BJ (cell line): ENCODE measurements around the gene DTYMK. TPM values are rescaled to one million over a fixed set of nuclear protein-coding genes. Genes with fewer than 3 reads are reported as not detected.
A peak's percentile ranks its signal among the peaks of the same experiment; 100 is the strongest.

Experiments
- CTCF ChIA-PET: fragments of 350-600 bp; formaldehyde crosslinking; extraction: SDS; loops from one replicate; lab custom pipeline; 2021; ENCODE audit warnings: antibody characterized with exemption, inconsistent platforms; lab: Yijun Ruan, JAX
- POLR2A ChIA-PET: fragments of 300-600 bp; sonication (Branson Sonifier 250); formaldehyde crosslinking; extraction: SDS; loops from one replicate; lab custom pipeline; 2021; ENCODE audit warnings: antibody characterized with exemption; lab: Charles Lee
- DNase-seq: peaks from one replicate; pipeline ENCODE4 v3.0.0-alpha.2; 2011; ENCODE audit warnings: low read depth
- H3K27me3 ChIP-seq: 2 replicates; pipeline ENCODE4 v1.6.0; 2011; ENCODE audit warnings: low read length; ENCODE audit not compliant: control insufficient read depth, insufficient read depth
- H3K36me3 ChIP-seq: 2 replicates; pipeline ENCODE4 v1.5.1; 2011; ENCODE audit warnings: low read length; ENCODE audit not compliant: control insufficient read depth, insufficient read depth
- H3K4me3 ChIP-seq: 2 replicates; pipeline ENCODE4 v1.5.1; 2011; ENCODE audit warnings: low read depth, mild to moderate bottlenecking, control low read depth, low read length
- CTCF ChIP-seq: IDR thresholded peaks from 2 replicates; pipeline ENCODE4 v1.5.1; 2011; ENCODE audit warnings: low read depth, mild to moderate bottlenecking, control low read depth, inconsistent platforms, low read length, moderate library complexity; ENCODE audit not compliant: insufficient read depth
- polyA minus RNA-seq: library from RNA; depleted of rRNA, polyadenylated mRNA; stranded (reverse); fragments of >200 nt; gene quantifications from 2 replicates; pipeline ENCODE4 v1.2.3, GENCODE V29; 2011; rRNA and poly(A)+ RNA removed
- polyA plus RNA-seq: library from polyadenylated mRNA; depleted of rRNA; stranded (reverse); fragments of >200 nt; gene quantifications from 2 replicates; pipeline ENCODE4 v1.2.3, GENCODE V29; 2011; rRNA removed

Gene DTYMK
- 29.6 and 43.8 TPM in 2 replicates for polyA plus RNA-seq
- 9.9 and 13.1 TPM in 2 replicates for polyA minus RNA-seq

DNA sequence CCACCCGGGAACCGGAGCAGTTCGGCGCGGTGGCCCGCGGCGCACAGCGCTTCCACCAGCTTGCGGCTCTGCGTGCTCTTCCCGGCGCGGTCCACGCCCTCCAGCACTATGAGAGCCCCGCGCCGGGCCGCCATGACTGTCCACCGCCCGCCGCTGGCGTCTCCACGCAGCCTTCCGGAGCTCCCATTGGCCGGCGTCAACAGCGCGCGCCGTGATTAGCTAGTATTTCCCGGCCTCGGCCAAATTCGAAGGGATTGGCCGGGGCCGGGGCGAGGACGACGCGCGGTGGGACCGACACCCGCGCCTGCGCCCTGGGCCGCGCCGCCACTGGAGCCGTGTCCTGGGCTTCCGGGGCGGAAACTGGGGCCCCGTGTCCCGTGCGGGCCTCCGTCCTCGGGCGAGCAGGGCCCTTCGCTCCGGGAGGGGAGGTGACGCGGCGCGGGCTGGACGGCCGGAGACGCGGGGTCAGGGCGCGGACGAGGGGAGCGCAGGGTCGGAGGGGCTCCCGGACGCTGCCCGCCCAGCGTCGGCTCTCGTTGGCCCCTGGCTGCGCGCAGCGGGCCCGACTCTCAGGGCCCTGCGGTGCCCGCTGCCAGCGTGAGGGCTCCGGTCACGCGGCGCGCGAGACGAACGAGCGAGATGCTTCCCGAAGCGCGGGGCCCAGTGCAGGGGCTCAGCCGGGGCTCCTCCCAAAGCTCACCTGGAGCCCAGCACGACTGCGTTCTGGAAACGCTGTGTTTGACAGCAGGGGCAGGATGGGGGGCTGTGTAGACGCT lies at the start of gene DTYMK:
Gene DTYMK (minus strand): TSS at position 166 of the 776 bp plus-strand sequence. CDS start 32 bp downstream, at position 134.
- H3K4me3 ChIP-seq = peak within 1 kb of the TSS; percentile 70
- POLR2A ChIA-PET = interaction anchor here (0.6 kb wide), 3 partner anchors 8 to 196 kb away, joined by 3 to 5 read pairs (median 3); no protein-coding TSS in a partner anchor
- H3K36me3 ChIP-seq = peaks cover 11% of the 10 kb centered on the region
- DNase-seq = peak; percentile 73
- no peaks in the 10 kb centered on the region for H3K27me3 ChIP-seq
- TF ChIP-seq CTCF = no peak
- CTCF ChIA-PET = interaction anchor here (0.5 to 1.4 kb wide), 2 partner anchors 27 to 521 kb away, joined by 3 read pairs; no protein-coding TSS in a partner anchor

- Histone ChIP-seq H3K4me3 (no peak overlapping the region), H3K36me3 (peaks cover 10% of the 10 kb centered on the region), H3K27me3 (no peaks in the 10 kb centered on the region)
- TF ChIP-seq CTCF = no peak
- POLR2A ChIA-PET = no interaction called here
- CTCF ChIA-PET = interaction anchor here (1.5 kb wide), 1 partner anchor 142 kb away, joined by 3 read pairs; no protein-coding TSS in a partner anchor
- no peak for DNase-seq
Measured at GRCh38 chr2:241736111-241736510, 49.5 kb upstream of the DTYMK start.

GRCh38 chr2:241734467-241735208 lies 48.0 kb upstream of the DTYMK start, which contains the start of gene D2HGDH:
Gene D2HGDH, plus strand, starts transcription at chr2:241734630. Its CDS starts 595 bp downstream, at chr2:241735225.
- ChIA-PET CTCF (interaction anchor here (0.7 to 2.8 kb wide), 8 partner anchors 9 to 144 kb away, joined by 3 to 15 read pairs (median 6); partner anchors contain the start of gene ING5), POLR2A (no interaction called here)
- Histone ChIP-seq H3K4me3 (peak within 1 kb of the TSS; percentile 82), H3K36me3 (peaks cover 5% of the 10 kb centered on the region), H3K27me3 (no peaks in the 10 kb centered on the region)
- DNase-seq = peak; percentile 11
- TF ChIP-seq CTCF = no peak

GRCh38 chr2:241734208-241734466 lies 47.5 kb upstream of the DTYMK start:
- ChIA-PET CTCF (interaction anchor here (1.2 to 2.8 kb wide), 7 partner anchors 8 to 144 kb away, joined by 3 to 15 read pairs (median 9); partner anchors contain the start of gene ING5), POLR2A (no interaction called here)
- H3K27me3 ChIP-seq = no peaks in the 10 kb centered on the region
- DNase-seq = no peak
- peak overlapping the region; percentile 82 for H3K4me3 ChIP-seq
- TF ChIP-seq CTCF = peak; percentile 39; the same call in 1 of the 2 replicates
- H3K36me3 ChIP-seq = peaks cover 3% of the 10 kb centered on the region
